HUDEP-2 (cell line): ENCODE data around the gene SLC11A2.
"Not testable (repeated sequence)": the region's sequence is repeated elsewhere in the genome, so short reads cannot be mapped to it uniquely, and the experiment has no call there.

Source experiments
- DNase-seq, 76 experiments: peaks; one replicate each; lab custom pipeline; 2025; ENCODE audit not compliant: unreplicated experiment in 76 of 76; lab: John Stamatoyannopoulos, UW

The SLC11A2 gene

GRCh38 chr12:50953047-50953446 is 73.1 kb downstream of the SLC11A2 start:
- DNase-seq, result no peak

GRCh38 chr12:50952510-50952909 is 73.7 kb downstream of the SLC11A2 start, which contains the start of gene HIGD1C:
Gene HIGD1C (plus strand): TSS chr12:50952544. CDS start chr12:50953999, 1,455 bp downstream.
- DNase-seq, result no peak

- no peak for DNase-seq
These were observed 75.1 kb downstream of the SLC11A2 start for GRCh38 chr12:50951112-50951511.

GRCh38 chr12:50949801-50950302 is 76.3 kb downstream of the SLC11A2 start:
- no peak for DNase-seq

GRCh38 chr12:50948798-50949197 is 77.4 kb downstream of the SLC11A2 start:
- DNase-seq, result no peak

GRCh38 chr12:50947933-50948626 is 78.1 kb downstream of the SLC11A2 start:
- no peak for DNase-seq

- no peak for DNase-seq
These were observed 88.5 kb downstream of the SLC11A2 start for GRCh38 chr12:50937653-50938052.

GRCh38 chr12:50936821-50937530 is 89.2 kb downstream of the SLC11A2 start:
- DNase-seq, result peak in 48 of 76 experiments; percentile 7 to 85 (median 34)

GRCh38 chr12:50934981-50935807 is 91.0 kb downstream of the SLC11A2 start:
- no peak for DNase-seq

- DNase-seq, result no peak
These were observed 91.8 kb downstream of the SLC11A2 start for GRCh38 chr12:50934371-50934851.

- DNase-seq, result peak in 71 of 76 experiments; percentile 8 to 85 (median 54)
These were observed 92.6 kb downstream of the SLC11A2 start for GRCh38 chr12:50933459-50934124.

GRCh38 chr12:50932787-50933280 is 93.3 kb downstream of the SLC11A2 start:
- DNase-seq, result no peak

GRCh38 chr12:50930477-50930876 is 95.7 kb downstream of the SLC11A2 start:
- not testable (repeated sequence) for DNase-seq

GRCh38 chr12:50929831-50930230 is 96.4 kb downstream of the SLC11A2 start:
- no peak for DNase-seq
